Astrocyte (in vitro differentiated cells and primary cell): ENCODE data around the gene SLC17A7. TPM values are rescaled to one million over a fixed set of nuclear protein-coding genes. Genes with fewer than 3 reads are reported as not detected.

ENCODE experiments used
- DNase-seq: peaks from one replicate; pipeline ENCODE4 v3.0.0-alpha.2; 2010; ENCODE audit warnings: low read depth
- FAIRE-seq: peaks from 2 replicates; lab custom pipeline; 2011; peaks lifted over from hg19 to GRCh38; lab: Jason Lieb, UNC
- H2AFZ ChIP-seq: 2 replicates; pipeline ENCODE4 v1.6.0; 2012; ENCODE audit warnings: low read depth, low read length, inconsistent platforms
- H3K27ac ChIP-seq: 2 replicates; pipeline ENCODE4 v1.5.1; 2011; ENCODE audit warnings: low read depth, low read length, inconsistent platforms
- H3K27me3 ChIP-seq: 2 replicates; pipeline ENCODE4 v1.6.0; 2011; ENCODE audit warnings: low read length, inconsistent platforms; ENCODE audit not compliant: insufficient read depth
- H3K36me3 ChIP-seq: 2 replicates; pipeline ENCODE4 v1.5.1; 2011; ENCODE audit warnings: low read length, inconsistent platforms; ENCODE audit not compliant: insufficient read depth
- H3K4me1 ChIP-seq: 2 replicates; pipeline ENCODE4 v1.5.1; 2011; ENCODE audit warnings: low read length, inconsistent platforms; ENCODE audit not compliant: insufficient read depth
- H3K4me2 ChIP-seq: 2 replicates; pipeline ENCODE4 v1.6.0; 2012; ENCODE audit warnings: low read length, inconsistent platforms
- H3K4me3 ChIP-seq: 2 replicates; pipeline ENCODE4 v1.5.1; 2011; ENCODE audit warnings: low read depth, mild to moderate bottlenecking, low read length, inconsistent platforms; ENCODE audit not compliant: insufficient read depth
- H3K79me2 ChIP-seq: 2 replicates; pipeline ENCODE4 v1.6.0; 2012; ENCODE audit warnings: mild to moderate bottlenecking, low read length, inconsistent platforms; ENCODE audit not compliant: insufficient read depth
- H3K9ac ChIP-seq: 2 replicates; pipeline ENCODE4 v1.6.0; 2012; ENCODE audit warnings: mild to moderate bottlenecking, low read length, inconsistent platforms
- H3K9me3 ChIP-seq: 2 replicates; pipeline ENCODE4 v1.5.1; 2012; ENCODE audit warnings: low read depth, mild to moderate bottlenecking, low read length, inconsistent platforms; ENCODE audit not compliant: insufficient read depth
- H4K20me1 ChIP-seq: 2 replicates; pipeline ENCODE4 v1.6.0; 2012; ENCODE audit warnings: low read length, inconsistent platforms; ENCODE audit not compliant: insufficient read depth
- H3K27ac Mint-ChIP-seq: one replicate; pipeline ENCODE4 v1.8.0; 2021; ENCODE audit warnings: mild to moderate bottlenecking, mixed read lengths; ENCODE audit not compliant: unreplicated experiment
- H3K27me3 Mint-ChIP-seq: one replicate; pipeline ENCODE4 v1.8.0; 2021; ENCODE audit warnings: low read depth, mixed read lengths; ENCODE audit not compliant: unreplicated experiment
- H3K36me3 Mint-ChIP-seq: one replicate; pipeline ENCODE4 v1.8.0; 2021; ENCODE audit warnings: low read depth, mixed read lengths; ENCODE audit not compliant: unreplicated experiment
- H3K4me1 Mint-ChIP-seq: one replicate; pipeline ENCODE4 v1.8.0; 2021; ENCODE audit warnings: low read depth, mixed read lengths; ENCODE audit not compliant: unreplicated experiment
- H3K4me3 Mint-ChIP-seq: one replicate; pipeline ENCODE4 v1.8.0; 2021; ENCODE audit warnings: mild to moderate bottlenecking, moderate library complexity, mixed read lengths; ENCODE audit not compliant: unreplicated experiment
- H3K9me3 Mint-ChIP-seq: one replicate; pipeline ENCODE4 v1.8.0; 2021; ENCODE audit warnings: mild to moderate bottlenecking, mixed read lengths; ENCODE audit not compliant: unreplicated experiment
- CTCF ChIP-seq: IDR thresholded peaks from 2 replicates; pipeline ENCODE4 v1.5.1; 2011; ENCODE audit warnings: low read depth, mild to moderate bottlenecking, inconsistent platforms, low read length, moderate library complexity; ENCODE audit not compliant: insufficient read depth
- EZH2 ChIP-seq: IDR thresholded peaks from 2 replicates; pipeline ENCODE4 v1.6.1; 2012; ENCODE audit warnings: mild to moderate bottlenecking, low read length, inconsistent platforms; ENCODE audit not compliant: insufficient read depth
- total RNA-seq: library from RNA; stranded (reverse); gene quantifications from 2 replicates; pipeline ENCODE4 v1.2.1, GENCODE V29; 2021

The SLC17A7 gene
- total RNA-seq, 1 donor from 2014 or later: 0.16 TPM

GRCh38 chr19:49408816-49409440 lies 32.4 kb downstream of the SLC17A7 start:
- peaks cover 4% of the 10 kb centered on the region for H3K36me3 Mint-ChIP-seq
- H3K4me2 ChIP-seq: no peak overlapping the region
- H3K36me3 ChIP-seq: no peaks in the 10 kb centered on the region
- no peaks in the 10 kb centered on the region for H3K79me2 ChIP-seq
- H4K20me1 ChIP-seq: no peaks in the 10 kb centered on the region
- H2AFZ ChIP-seq: peak overlapping the region; percentile 41
- H3K4me3 ChIP-seq: no peak overlapping the region
- peaks cover 41% of the 10 kb centered on the region for H3K27me3 Mint-ChIP-seq
- DNase-seq (no peak), FAIRE-seq (no peak)
- no peak overlapping the region for H3K27ac ChIP-seq
- H3K9ac ChIP-seq: no peak overlapping the region
- H3K9me3 Mint-ChIP-seq: no peaks in the 10 kb centered on the region
- TF ChIP-seq CTCF (no peak), EZH2 (no peak)
- no peaks in the 10 kb centered on the region for H3K27me3 ChIP-seq
- no peaks in the 10 kb centered on the region for H3K4me1 ChIP-seq
- no peak overlapping the region for H3K27ac Mint-ChIP-seq
- peaks cover under 1% of the 10 kb centered on the region for H3K4me1 Mint-ChIP-seq
- peak overlapping the region; percentile 45 for H3K4me3 Mint-ChIP-seq
- no peaks in the 10 kb centered on the region for H3K9me3 ChIP-seq

- Mint-ChIP-seq H3K4me1 (peaks cover 7% of the 10 kb centered on the region), H3K36me3 (peaks cover 4% of the 10 kb centered on the region), H3K9me3 (no peaks in the 10 kb centered on the region), H3K4me3 (no peak overlapping the region), H3K27ac (no peak overlapping the region), H3K27me3 (peaks cover 33% of the 10 kb centered on the region)
- Histone ChIP-seq H3K27me3 (no peaks in the 10 kb centered on the region), H3K4me3 (no peak overlapping the region), H3K4me1 (no peaks in the 10 kb centered on the region), H3K9ac (no peak overlapping the region), H4K20me1 (no peaks in the 10 kb centered on the region), H3K36me3 (no peaks in the 10 kb centered on the region), H3K4me2 (no peak overlapping the region), H2AFZ (no peak overlapping the region), H3K27ac (no peak overlapping the region), H3K79me2 (no peaks in the 10 kb centered on the region), H3K9me3 (no peaks in the 10 kb centered on the region)
- TF ChIP-seq CTCF (no peak), EZH2 (no peak)
- FAIRE-seq: no peak
- no peak for DNase-seq
These were observed 33.8 kb downstream of the SLC17A7 start for GRCh38 chr19:49407482-49408015.

GRCh38 chr19:49407079-49407478 lies 34.2 kb downstream of the SLC17A7 start:
- no peak overlapping the region for H3K4me3 ChIP-seq

More at GRCh38 chr19:49407079-49407478, 34.2 kb downstream of the SLC17A7 start:
- H3K36me3 Mint-ChIP-seq: peaks cover 4% of the 10 kb centered on the region
- Histone ChIP-seq H3K36me3 (no peaks in the 10 kb centered on the region), H3K4me2 (no peak overlapping the region), H3K79me2 (no peaks in the 10 kb centered on the region), H3K9me3 (no peaks in the 10 kb centered on the region), H4K20me1 (no peaks in the 10 kb centered on the region), H3K9ac (no peak overlapping the region), H3K27ac (no peak overlapping the region), H3K4me1 (no peaks in the 10 kb centered on the region), H2AFZ (no peak overlapping the region), H3K27me3 (no peaks in the 10 kb centered on the region)
- no peaks in the 10 kb centered on the region for H3K9me3 Mint-ChIP-seq
- no peak for FAIRE-seq
- H3K27ac Mint-ChIP-seq: no peak overlapping the region
- H3K27me3 Mint-ChIP-seq: peaks cover 28% of the 10 kb centered on the region
- DNase-seq: no peak
- H3K4me3 Mint-ChIP-seq: no peak overlapping the region
- TF ChIP-seq EZH2 (no peak), CTCF (no peak)
- H3K4me1 Mint-ChIP-seq: peaks cover 7% of the 10 kb centered on the region
